MCF 10A (cell line): Measurements from ENCODE around the gene FRMD4B. TPM values are rescaled to one million over a fixed set of nuclear protein-coding genes. Genes with fewer than 3 reads are reported as not detected.

ENCODE experiments used
- BruUV-seq: library from RNA; stranded (reverse); fragments of 400-500 nt; replicated peaks from 2 replicates; lab custom pipeline; 2021; lab: Mats Ljungman, UMichigan
- CTCF ChIA-PET: fragments of 300-600 bp; sonication (Branson Sonifier 250); formaldehyde crosslinking; extraction: SDS; loops from one replicate; lab custom pipeline; 2021; ENCODE audit warnings: antibody characterized with exemption, inconsistent platforms; lab: Yijun Ruan, JAX
- POLR2A ChIA-PET: fragments of 300-600, 350-650 bp; sonication (Branson Sonifier 250); formaldehyde crosslinking; extraction: SDS; loops from one replicate; lab custom pipeline; 2020; ENCODE audit warnings: antibody characterized with exemption, inconsistent platforms; lab: Yijun Ruan, JAX
- DNase-seq: peaks from one replicate; pipeline ENCODE4 v3.0.0-alpha.2; 2018; ENCODE audit not compliant: unreplicated experiment
- H3K27ac Mint-ChIP-seq: one replicate; pipeline ENCODE4 v1.8.0; 2022; ENCODE audit warnings: mild to moderate bottlenecking, low read depth, mixed read lengths; ENCODE audit not compliant: unreplicated experiment
- H3K27me3 Mint-ChIP-seq: one replicate; pipeline ENCODE4 v1.8.0; 2022; ENCODE audit warnings: mixed read lengths; ENCODE audit not compliant: insufficient read depth, unreplicated experiment
- H3K36me3 Mint-ChIP-seq: one replicate; pipeline ENCODE4 v1.8.0; 2022; ENCODE audit warnings: mild to moderate bottlenecking, moderate library complexity, mixed read lengths; ENCODE audit not compliant: insufficient read depth, unreplicated experiment
- H3K4me1 Mint-ChIP-seq: one replicate; pipeline ENCODE4 v1.8.0; 2022; ENCODE audit warnings: mixed read lengths; ENCODE audit not compliant: insufficient read depth, unreplicated experiment
- H3K4me3 Mint-ChIP-seq: one replicate; pipeline ENCODE4 v1.8.0; 2022; ENCODE audit warnings: mild to moderate bottlenecking, moderate library complexity, mixed read lengths; ENCODE audit not compliant: unreplicated experiment
- H3K9me3 Mint-ChIP-seq: one replicate; pipeline ENCODE4 v1.8.0; 2022; ENCODE audit warnings: mixed read lengths; ENCODE audit not compliant: unreplicated experiment
- CTCF ChIP-seq: fragments of 200-600 bp; IDR thresholded peaks from one replicate; pipeline ENCODE4 v1.8.0; 2022; ENCODE audit warnings: antibody characterized with exemption, mild to moderate bottlenecking; ENCODE audit not compliant: unreplicated experiment
- intact Hi-C: fragments of 100-400 bp; cut with micrococcal nuclease; formaldehyde crosslinking; loops from 2 replicates; pipeline ENCODE4 v1.14.1; 2022
- total RNA-seq: library from RNA; stranded (reverse); gene quantifications from 2 replicates; pipeline ENCODE4 v1.2.3, GENCODE V29; 2022

FRMD4B gene
- total RNA-seq, 1 experiment from 2014 or later, result 39.0 TPM

GRCh38 chr3:69419276-69419675 lies 33.4 kb upstream of the FRMD4B start:
- peak; percentile 68 for DNase-seq
- Mint-ChIP-seq H3K27me3 (no peaks in the 10 kb centered on the region), H3K4me1 (peaks cover 18% of the 10 kb centered on the region), H3K4me3 (no peak overlapping the region), H3K36me3 (peaks cover 13% of the 10 kb centered on the region), H3K27ac (no peak overlapping the region), H3K9me3 (no peaks in the 10 kb centered on the region)
- BruUV-seq, result no TSS peak
- CTCF ChIA-PET, result no interaction called here
- POLR2A ChIA-PET, result no interaction called here
- intact Hi-C loops, result no loop called here
- no peak for TF ChIP-seq CTCF

- intact Hi-C loops, result no loop called here
- BruUV-seq, result no TSS peak
- POLR2A ChIA-PET, result no interaction called here
- no peak for TF ChIP-seq CTCF
- CTCF ChIA-PET, result interaction anchor here (1.0 to 9.9 kb wide), 5 partner anchors 7 to 255 kb away, joined by 3 to 122 read pairs (median 3); no protein-coding TSS in a partner anchor
- H3K27me3 Mint-ChIP-seq, result no peaks in the 10 kb centered on the region
- H3K27ac Mint-ChIP-seq, result peak overlapping the region; percentile 36
- H3K4me1 Mint-ChIP-seq, result peaks cover 18% of the 10 kb centered on the region
- H3K4me3 Mint-ChIP-seq, result no peak overlapping the region
- no peaks in the 10 kb centered on the region for H3K9me3 Mint-ChIP-seq
- peaks cover 13% of the 10 kb centered on the region for H3K36me3 Mint-ChIP-seq
- DNase-seq, result no peak
Measured at GRCh38 chr3:69417541-69418078, 31.7 kb upstream of the FRMD4B start.

- Mint-ChIP-seq H3K36me3 (peaks cover 9% of the 10 kb centered on the region), H3K4me3 (no peak overlapping the region), H3K4me1 (peaks cover 21% of the 10 kb centered on the region), H3K27me3 (no peaks in the 10 kb centered on the region), H3K27ac (no peak overlapping the region), H3K9me3 (no peaks in the 10 kb centered on the region)
- intact Hi-C loops, result no loop called here
- POLR2A ChIA-PET, result no interaction called here
- BruUV-seq, result no TSS peak
- DNase-seq, result no peak
- CTCF ChIA-PET, result interaction anchor here (0.7 to 9.9 kb wide), 2 partner anchors 11 to 154 kb away, joined by 3 to 122 read pairs; no protein-coding TSS in a partner anchor
- no peak for TF ChIP-seq CTCF
Measured at GRCh38 chr3:69413551-69414207, 27.8 kb upstream of the FRMD4B start.

GRCh38 chr3:69411346-69411745 lies 25.5 kb upstream of the FRMD4B start:
- Mint-ChIP-seq H3K27ac (peak overlapping the region; percentile 71), H3K4me3 (no peak overlapping the region), H3K36me3 (peaks cover 21% of the 10 kb centered on the region), H3K4me1 (peaks cover 13% of the 10 kb centered on the region), H3K9me3 (no peaks in the 10 kb centered on the region), H3K27me3 (no peaks in the 10 kb centered on the region)
- ChIA-PET POLR2A (interaction anchor here (1.1 to 1.2 kb wide), 2 partner anchors 58 to 95 kb away, joined by 3 to 4 read pairs; no protein-coding TSS in a partner anchor), CTCF (interaction anchor here (0.6 to 9.9 kb wide), 11 partner anchors 11 to 380 kb away, joined by 3 to 122 read pairs (median 4); no protein-coding TSS in a partner anchor)
- TF ChIP-seq CTCF, result no peak
- no TSS peak for BruUV-seq
- DNase-seq, result peak; percentile 61
- intact Hi-C loops, result no loop called here
